Activated B cell treated with CpG ODN at 0.5 μM for 24 hours (primary cell): ENCODE measurements around the gene NEURL2. TPM values are rescaled to one million over a fixed set of nuclear protein-coding genes. Genes with fewer than 3 reads are reported as not detected.
A peak's percentile ranks its signal among the peaks of the same experiment; 100 is the strongest.
"Not testable (repeated sequence)": the region's sequence is repeated elsewhere in the genome, so short reads cannot be mapped to it uniquely, and the experiment has no call there.

Experiments used
- ATAC-seq: fragments of 200-7000 bp; cut with Tn5 transposase; one replicate; pipeline ENCODE4 v1.10.0; 2021; ENCODE audit warnings: low read depth, mild to moderate bottlenecking, moderate library complexity
- CTCF ChIA-PET: fragments of 350-600 bp; sonication (Branson Sonifier 250); formaldehyde crosslinking; loops from one replicate; lab custom pipeline; 2021; ENCODE audit warnings: antibody characterized with exemption; lab: Charles Lee
- POLR2A ChIA-PET: fragments of 350-600 bp; sonication (Branson Sonifier 250); formaldehyde crosslinking; loops from one replicate; lab custom pipeline; 2021; ENCODE audit warnings: antibody characterized with exemption; lab: Charles Lee
- DNase-seq: peaks from one replicate; pipeline ENCODE4 v3.0.0; 2022
- H3K27ac Mint-ChIP-seq: one replicate; pipeline ENCODE4 v1.8.0; 2020; ENCODE audit warnings: mixed read lengths
- H3K27me3 Mint-ChIP-seq: one replicate; pipeline ENCODE4 v1.8.0; 2021; ENCODE audit warnings: mixed read lengths
- H3K36me3 Mint-ChIP-seq: one replicate; pipeline ENCODE4 v1.8.0; 2021; ENCODE audit warnings: low read depth, mixed read lengths
- H3K4me1 Mint-ChIP-seq: one replicate; pipeline ENCODE4 v1.8.0; 2021; ENCODE audit warnings: mixed read lengths
- H3K4me3 Mint-ChIP-seq: one replicate; pipeline ENCODE4 v1.8.0; 2020; ENCODE audit warnings: mild to moderate bottlenecking, mixed read lengths
- H3K9me3 Mint-ChIP-seq: one replicate; pipeline ENCODE4 v1.8.0; 2020; ENCODE audit warnings: mixed read lengths
- intact Hi-C: fragments of 100-400 bp; cut with micrococcal nuclease; formaldehyde crosslinking; loops from one replicate; pipeline ENCODE4 v1.15.1; 2024
- total RNA-seq: library from RNA; stranded (reverse); gene quantifications from 2 replicates; pipeline ENCODE4 v1.2.3, GENCODE V29; 2022
- TF ChIP-seq, protein P1 (sequence below): fragments of 200-600 bp; IDR thresholded peaks from one replicate; pipeline ENCODE4 v1.8.0; 2022; ENCODE audit warnings: antibody characterized with exemption, mild to moderate bottlenecking

Gene NEURL2
- total RNA-seq, 1 donor from 2014 or later: 2.0 TPM

GRCh38 chr20:45933266-45934045 lies 42.4 kb upstream of the NEURL2 start:
- H3K9me3 Mint-ChIP-seq: no peaks in the 10 kb centered on the region
- no peaks in the 10 kb centered on the region for H3K27me3 Mint-ChIP-seq
- intact Hi-C loops: no loop called here
- peaks cover 29% of the 10 kb centered on the region for H3K4me1 Mint-ChIP-seq
- ChIA-PET POLR2A (interaction anchor here (0.6 to 6.4 kb wide), 11 partner anchors 15 to 431 kb away, joined by 3 to 110 read pairs (median 11); partner anchors contain the start of genes ACOT8, CTSA, NEURL2 and PLTP), CTCF (interaction anchor here (1.2 to 3.0 kb wide), 3 partner anchors 36 to 134 kb away, joined by 3 to 15 read pairs (median 4); partner anchors contain the start of genes CTSA and NEURL2)
- peak overlapping the region; percentile 97 for H3K4me3 Mint-ChIP-seq
- ATAC-seq (no peak), DNase-seq (peak; percentile 44)
- H3K27ac Mint-ChIP-seq: peak overlapping the region; percentile 96
- H3K36me3 Mint-ChIP-seq: peaks cover 28% of the 10 kb centered on the region
- TF ChIP-seq, protein P1, sequence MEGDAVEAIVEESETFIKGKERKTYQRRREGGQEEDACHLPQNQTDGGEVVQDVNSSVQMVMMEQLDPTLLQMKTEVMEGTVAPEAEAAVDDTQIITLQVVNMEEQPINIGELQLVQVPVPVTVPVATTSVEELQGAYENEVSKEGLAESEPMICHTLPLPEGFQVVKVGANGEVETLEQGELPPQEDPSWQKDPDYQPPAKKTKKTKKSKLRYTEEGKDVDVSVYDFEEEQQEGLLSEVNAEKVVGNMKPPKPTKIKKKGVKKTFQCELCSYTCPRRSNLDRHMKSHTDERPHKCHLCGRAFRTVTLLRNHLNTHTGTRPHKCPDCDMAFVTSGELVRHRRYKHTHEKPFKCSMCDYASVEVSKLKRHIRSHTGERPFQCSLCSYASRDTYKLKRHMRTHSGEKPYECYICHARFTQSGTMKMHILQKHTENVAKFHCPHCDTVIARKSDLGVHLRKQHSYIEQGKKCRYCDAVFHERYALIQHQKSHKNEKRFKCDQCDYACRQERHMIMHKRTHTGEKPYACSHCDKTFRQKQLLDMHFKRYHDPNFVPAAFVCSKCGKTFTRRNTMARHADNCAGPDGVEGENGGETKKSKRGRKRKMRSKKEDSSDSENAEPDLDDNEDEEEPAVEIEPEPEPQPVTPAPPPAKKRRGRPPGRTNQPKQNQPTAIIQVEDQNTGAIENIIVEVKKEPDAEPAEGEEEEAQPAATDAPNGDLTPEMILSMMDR: no peak

DNA sequence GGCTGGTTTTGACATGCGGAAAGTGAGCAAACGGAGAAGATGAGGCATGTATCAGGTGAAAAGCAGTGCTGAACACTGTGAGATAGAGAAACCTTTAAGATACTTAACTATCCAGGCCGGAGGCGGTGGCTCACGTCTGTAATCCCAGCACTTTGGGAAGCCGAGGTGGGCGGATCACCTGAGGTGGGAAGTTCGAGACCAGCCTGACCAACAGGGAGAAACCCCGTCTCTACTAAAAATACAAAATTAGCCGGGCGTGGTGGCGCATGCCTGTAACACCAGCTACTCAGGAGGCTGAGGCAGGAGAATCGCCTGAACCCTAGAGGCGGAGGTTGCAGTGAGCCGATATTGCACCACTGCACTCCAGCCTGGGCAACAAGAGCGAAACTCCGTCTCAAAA lies 40.7 kb upstream of the NEURL2 start:
- H3K9me3 Mint-ChIP-seq, H3K4me3 Mint-ChIP-seq, CTCF ChIA-PET, H3K27me3 Mint-ChIP-seq, intact Hi-C loops, DNase-seq, ATAC-seq, H3K27ac Mint-ChIP-seq: not testable (repeated sequence)
- POLR2A ChIA-PET: interaction anchor here (0.7 to 1.8 kb wide), 3 partner anchors 41 to 112 kb away, joined by 6 to 7 read pairs (median 7); partner anchors contain the start of gene ZSWIM1
- Mint-ChIP-seq H3K36me3 (peaks cover 13% of the 10 kb centered on the region), H3K4me1 (peaks cover 15% of the 10 kb centered on the region)

GRCh38 chr20:45927071-45927878 lies 36.3 kb upstream of the NEURL2 start:
- intact Hi-C loops: no loop called here
- no peak overlapping the region for H3K27ac Mint-ChIP-seq
- POLR2A ChIA-PET: interaction anchor here (0.5 to 2.3 kb wide), 4 partner anchors 8 to 46 kb away, joined by 3 to 7 read pairs (median 4); partner anchors contain the start of gene ZSWIM1
- CTCF ChIA-PET: no interaction called here
- no peak overlapping the region for H3K4me3 Mint-ChIP-seq
- no peak for DNase-seq
- H3K36me3 Mint-ChIP-seq: peaks cover 2% of the 10 kb centered on the region
- H3K4me1 Mint-ChIP-seq: no peaks in the 10 kb centered on the region
- TF ChIP-seq, protein P1: no peak
- no peaks in the 10 kb centered on the region for H3K9me3 Mint-ChIP-seq
- H3K27me3 Mint-ChIP-seq: no peaks in the 10 kb centered on the region
- no peak for ATAC-seq

DNA sequence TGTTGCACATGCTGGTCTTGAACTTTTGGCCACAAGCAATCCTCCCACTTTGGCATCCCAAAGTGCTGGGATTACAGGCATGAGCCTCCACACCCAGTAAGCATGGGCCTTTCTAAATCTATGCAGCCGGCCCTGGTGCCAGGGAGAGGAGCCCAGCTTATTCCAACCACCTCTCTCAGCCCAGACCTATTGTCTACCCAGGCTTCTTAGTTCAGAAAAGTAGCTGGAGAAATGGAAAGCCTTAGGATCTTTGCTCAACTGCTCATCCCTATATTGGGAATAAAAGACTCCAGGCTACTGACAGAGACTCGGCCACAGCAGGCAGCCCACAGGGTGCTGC lies 35.7 kb upstream of the NEURL2 start:
- no peak for ATAC-seq
- ChIA-PET CTCF (no interaction called here), POLR2A (interaction anchor here (1.3 to 2.3 kb wide), 2 partner anchors 8 to 9 kb away, joined by 4 to 7 read pairs; no protein-coding TSS in a partner anchor)
- Mint-ChIP-seq H3K36me3 (peaks cover 2% of the 10 kb centered on the region), H3K27me3 (peaks cover 2% of the 10 kb centered on the region), H3K9me3 (no peaks in the 10 kb centered on the region), H3K4me1 (no peaks in the 10 kb centered on the region), H3K27ac (no peak overlapping the region), H3K4me3 (no peak overlapping the region)
- TF ChIP-seq, protein P1: no peak
- DNase-seq: no peak
- intact Hi-C loops: no loop called here

DNA sequence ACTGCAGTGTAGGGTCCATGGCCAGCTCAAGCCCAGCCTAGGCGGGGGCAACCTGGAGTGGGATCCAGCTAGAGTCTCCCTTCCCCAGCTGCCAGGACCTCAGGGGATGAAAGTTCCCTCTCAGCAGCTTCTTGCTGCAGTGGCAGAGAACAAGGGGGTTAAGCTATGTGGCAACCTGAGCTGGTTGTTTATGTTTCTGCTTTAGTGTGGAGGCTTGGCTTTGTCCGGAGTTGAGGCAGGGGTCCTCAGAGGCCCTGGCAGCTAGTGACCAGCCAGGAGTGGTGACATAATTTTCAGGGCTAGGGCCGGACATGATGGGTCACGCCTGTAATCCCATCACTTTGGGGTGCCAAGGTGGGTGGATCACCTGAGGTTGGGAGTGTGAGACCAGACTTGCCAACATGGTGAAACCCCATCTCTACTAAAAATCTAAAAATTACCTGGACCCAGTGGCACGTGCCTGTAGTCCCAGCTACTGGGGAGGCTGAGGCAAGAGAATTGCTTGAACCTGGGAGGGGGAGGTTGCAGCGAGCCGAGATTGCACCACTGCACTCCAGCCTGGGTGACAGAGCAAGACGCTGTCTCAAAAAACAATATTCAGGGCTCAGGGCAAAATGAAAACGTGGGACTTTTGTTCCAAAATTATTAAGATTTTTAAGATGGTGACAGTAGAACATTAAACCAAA lies 35.0 kb upstream of the NEURL2 start:
- Mint-ChIP-seq H3K27me3 (peaks cover 7% of the 10 kb centered on the region), H3K4me1 (no peaks in the 10 kb centered on the region), H3K9me3 (no peaks in the 10 kb centered on the region), H3K27ac (no peak overlapping the region), H3K4me3 (no peak overlapping the region), H3K36me3 (no peaks in the 10 kb centered on the region)
- TF ChIP-seq, protein P1: no peak
- no peak for ATAC-seq
- ChIA-PET CTCF (no interaction called here), POLR2A (interaction anchor here (1.3 to 2.3 kb wide), 2 partner anchors 9 to 10 kb away, joined by 4 to 7 read pairs; no protein-coding TSS in a partner anchor)
- intact Hi-C loops: no loop called here
- no peak for DNase-seq
